ENCODE measurements around the gene ARFGAP3. TPM values are rescaled to one million over a fixed set of nuclear protein-coding genes. Genes with fewer than 3 reads are reported as not detected.
"Not testable (repeated sequence)": the region's sequence is repeated elsewhere in the genome, so short reads cannot be mapped to it uniquely, and the experiment has no call there.

The ARFGAP3 gene
- total RNA-seq, 4 donors from 2014 or later = 40.6 to 67.9 (median 49.1) TPM

DNA sequence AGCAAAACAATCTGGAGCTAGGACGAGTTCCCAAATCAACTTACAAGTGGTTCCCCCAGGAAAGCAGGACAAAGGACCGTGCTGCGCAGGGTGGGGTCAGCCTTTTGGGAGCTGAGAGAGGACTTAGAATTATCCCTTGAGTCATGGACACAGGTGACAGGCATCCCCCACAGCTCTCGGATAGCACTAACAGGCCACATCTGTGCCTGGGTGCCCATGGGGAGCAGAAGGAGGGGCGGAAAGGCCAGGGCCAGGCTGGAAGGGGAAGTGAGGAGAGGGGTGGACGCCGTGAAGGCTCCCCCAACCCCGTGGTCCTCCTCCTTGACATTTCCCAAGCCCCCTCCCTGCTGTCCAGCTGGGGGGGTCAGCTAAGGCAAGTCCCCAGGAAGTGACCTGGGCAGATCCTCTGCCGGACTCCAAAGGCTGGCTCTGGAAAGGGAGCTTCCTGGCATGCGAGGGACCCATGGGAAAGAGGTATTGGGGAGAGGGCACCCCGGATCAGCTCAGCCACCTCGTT lies 104.8 kb downstream of the ARFGAP3 start:
- no peak overlapping the region for H3K4me3 ChIP-seq
- no peaks in the 10 kb centered on the region for H3K27me3 ChIP-seq
- ATAC-seq = no peak
- peak overlapping the region in 3 of 4 donors; percentile 70 to 74 (median 73) for H3K27ac ChIP-seq
- 65 to 83% methylated on average over 1 to 4 of the region's 12 CpGs for WGBS, 2 donors (ENCODE audit: low coverage in 1 of 2)
- peaks cover 0 to 38% (median 0%) of the 10 kb centered on the region in 3 donors for H3K4me1 ChIP-seq
- no peaks in the 10 kb centered on the region for H3K36me3 ChIP-seq
- H3K9me3 ChIP-seq = no peaks in the 10 kb centered on the region
- TF ChIP-seq, protein P1, sequence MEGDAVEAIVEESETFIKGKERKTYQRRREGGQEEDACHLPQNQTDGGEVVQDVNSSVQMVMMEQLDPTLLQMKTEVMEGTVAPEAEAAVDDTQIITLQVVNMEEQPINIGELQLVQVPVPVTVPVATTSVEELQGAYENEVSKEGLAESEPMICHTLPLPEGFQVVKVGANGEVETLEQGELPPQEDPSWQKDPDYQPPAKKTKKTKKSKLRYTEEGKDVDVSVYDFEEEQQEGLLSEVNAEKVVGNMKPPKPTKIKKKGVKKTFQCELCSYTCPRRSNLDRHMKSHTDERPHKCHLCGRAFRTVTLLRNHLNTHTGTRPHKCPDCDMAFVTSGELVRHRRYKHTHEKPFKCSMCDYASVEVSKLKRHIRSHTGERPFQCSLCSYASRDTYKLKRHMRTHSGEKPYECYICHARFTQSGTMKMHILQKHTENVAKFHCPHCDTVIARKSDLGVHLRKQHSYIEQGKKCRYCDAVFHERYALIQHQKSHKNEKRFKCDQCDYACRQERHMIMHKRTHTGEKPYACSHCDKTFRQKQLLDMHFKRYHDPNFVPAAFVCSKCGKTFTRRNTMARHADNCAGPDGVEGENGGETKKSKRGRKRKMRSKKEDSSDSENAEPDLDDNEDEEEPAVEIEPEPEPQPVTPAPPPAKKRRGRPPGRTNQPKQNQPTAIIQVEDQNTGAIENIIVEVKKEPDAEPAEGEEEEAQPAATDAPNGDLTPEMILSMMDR (IDR thresholded peaks at IDR 0.05) = no peak
- TF ChIP-seq POLR2AphosphoS5 (IDR thresholded peaks at IDR 0.05) (no peak), EP300 (IDR thresholded peaks at IDR 0.05) (no peak), POLR2A (IDR thresholded peaks at IDR 0.05) (no peak)

DNA sequence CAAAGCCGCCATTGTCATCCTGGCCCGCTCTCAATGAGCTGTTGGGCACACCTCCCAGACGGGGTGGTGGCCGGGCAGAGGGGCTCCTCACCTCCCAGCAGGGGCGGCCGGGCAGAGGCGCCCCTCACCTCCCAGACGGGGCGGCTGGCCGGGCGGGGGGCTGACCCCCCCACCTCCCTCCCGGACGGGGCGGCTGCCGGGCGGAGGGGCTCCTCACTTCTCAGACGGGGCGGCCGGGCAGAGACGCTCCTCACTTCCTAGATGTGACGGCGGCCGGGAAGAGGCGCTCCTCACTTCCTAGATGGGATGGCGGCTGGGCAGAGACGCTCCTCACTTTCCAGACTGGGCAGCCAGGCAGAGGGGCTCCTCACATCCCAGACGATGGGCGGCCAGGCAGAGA lies 106.7 kb downstream of the ARFGAP3 start:
- no CpG with 5 or more reads among the region's 28 CpGs for WGBS, 2 donors (ENCODE audit: low coverage in 1 of 2)
- not testable (repeated sequence) for ATAC-seq, H3K27me3 ChIP-seq

DNA sequence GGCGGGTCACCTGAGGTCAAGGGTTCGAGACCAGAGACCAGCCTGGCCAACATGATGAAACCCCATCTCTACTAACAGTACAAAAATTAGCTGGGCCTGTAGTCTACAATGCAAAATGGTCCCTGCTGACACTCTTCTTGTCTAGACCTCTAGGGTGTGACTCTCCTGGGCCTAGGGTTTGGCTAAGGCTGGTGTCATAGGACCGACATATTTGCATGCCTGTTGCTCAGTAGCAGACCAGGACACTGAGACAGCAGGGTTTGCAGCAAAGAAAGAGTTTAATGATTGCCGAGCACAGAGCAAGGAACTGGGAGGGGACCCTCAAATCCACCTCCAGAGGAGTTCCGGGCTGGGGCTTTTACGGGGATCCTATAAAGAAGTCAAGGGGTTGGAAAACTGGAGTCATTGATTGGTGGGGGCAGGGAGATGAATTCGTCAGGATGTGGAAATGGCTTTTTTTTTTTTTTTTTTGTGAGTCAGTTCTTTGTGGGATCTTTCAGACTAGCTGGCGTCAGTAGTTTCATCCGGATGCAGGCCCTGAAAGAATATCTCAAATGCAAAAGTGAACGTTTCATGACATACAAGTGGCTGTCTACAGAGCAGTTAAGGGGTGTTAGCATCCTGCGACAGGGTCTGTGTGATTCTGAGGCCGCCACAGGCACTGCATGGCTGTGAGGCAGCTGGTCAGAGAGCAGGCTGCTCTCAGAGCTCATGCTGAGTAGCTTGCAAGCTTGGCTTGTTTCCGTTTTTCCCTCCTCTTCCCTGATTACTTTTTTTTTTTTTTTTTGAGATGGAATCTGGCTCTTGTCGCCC lies 109.2 kb downstream of the ARFGAP3 start:
- Histone ChIP-seq H3K4me1 (peaks cover 4 to 57% (median 12%) of the 10 kb centered on the region in 3 donors), H3K36me3 (no peaks in the 10 kb centered on the region), H3K9me3 (no peaks in the 10 kb centered on the region), H3K27ac (peak overlapping the region in 3 of 4 donors; percentile 41 to 49 (median 45)), H3K27me3 (no peaks in the 10 kb centered on the region), H3K4me3 (no peak overlapping the region)
- no peak for TF ChIP-seq POLR2A (IDR thresholded peaks at IDR 0.05)
- TF ChIP-seq POLR2AphosphoS5 (IDR thresholded peaks at IDR 0.05) = no peak
- TF ChIP-seq, protein P1 (IDR thresholded peaks at IDR 0.05) = no peak
- TF ChIP-seq EP300 (IDR thresholded peaks at IDR 0.05) = no peak
- no peak for ATAC-seq
- WGBS, 2 donors (ENCODE audit: low coverage in 1 of 2) = 45 to 94% methylated on average over 3 to 14 of the region's 14 CpGs

More for the DNA sequence above, 106.7 kb downstream of the ARFGAP3 start:
- H3K4me3 ChIP-seq, H3K36me3 ChIP-seq, H3K27ac ChIP-seq, H3K9me3 ChIP-seq: not testable (repeated sequence)
- H3K4me1 ChIP-seq = peaks cover 0 to 38% (median 0%) of the 10 kb centered on the region in 3 donors

Small RNA genes lying within 50 kb of the gene (small RNA-seq; reads per million reads assigned to genes)
- 0 reads per million in 4 donors for gene RF00019

Other genes starting within 250 kb of the ARFGAP3 start
- 10 to 100 TPM; 30.6 to 50.7 (median 37.2) TPM for gene POLDIP3, start 242.4 kb downstream of the ARFGAP3 start, total RNA-seq
- 1 to 10 TPM in 1 of 4 donors, not detected in 3; 1.8 TPM for gene ATP5MGL, start 216.7 kb downstream of the ARFGAP3 start, total RNA-seq
- gene CYB5R3, start 207.9 kb downstream of the ARFGAP3 start, total RNA-seq = 100 to 1,000 TPM; 127 to 268 (median 155) TPM
- gene A4GALT, start 136.4 kb downstream of the ARFGAP3 start, total RNA-seq = 10 to 100 TPM; 36.9 to 70.9 (median 55.3) TPM
- gene PACSIN2, start 157.9 kb upstream of the ARFGAP3 start, total RNA-seq = 100 to 1,000 TPM in 2 of 4 donors, 10 to 100 TPM in 2; 73.1 to 171 (median 107) TPM
- gene TTLL1, start 232.1 kb upstream of the ARFGAP3 start, total RNA-seq = 1 to 10 TPM; 3.9 to 8.0 (median 5.4) TPM

Data from gastroesophageal sphincter (tissue), 4 donors.